Activated T-cell treated with anti-CD3 and anti-CD28 coated beads for 1 hour (primary cell): ENCODE data around the gene AJM1.
A peak's percentile ranks its signal among the peaks of the same experiment; 100 is the strongest.

Source experiments
- DNase-seq: peaks from one replicate; pipeline ENCODE4 v3.0.0-alpha.2; 2020; ENCODE audit warnings: low read depth

The AJM1 gene

DNA sequence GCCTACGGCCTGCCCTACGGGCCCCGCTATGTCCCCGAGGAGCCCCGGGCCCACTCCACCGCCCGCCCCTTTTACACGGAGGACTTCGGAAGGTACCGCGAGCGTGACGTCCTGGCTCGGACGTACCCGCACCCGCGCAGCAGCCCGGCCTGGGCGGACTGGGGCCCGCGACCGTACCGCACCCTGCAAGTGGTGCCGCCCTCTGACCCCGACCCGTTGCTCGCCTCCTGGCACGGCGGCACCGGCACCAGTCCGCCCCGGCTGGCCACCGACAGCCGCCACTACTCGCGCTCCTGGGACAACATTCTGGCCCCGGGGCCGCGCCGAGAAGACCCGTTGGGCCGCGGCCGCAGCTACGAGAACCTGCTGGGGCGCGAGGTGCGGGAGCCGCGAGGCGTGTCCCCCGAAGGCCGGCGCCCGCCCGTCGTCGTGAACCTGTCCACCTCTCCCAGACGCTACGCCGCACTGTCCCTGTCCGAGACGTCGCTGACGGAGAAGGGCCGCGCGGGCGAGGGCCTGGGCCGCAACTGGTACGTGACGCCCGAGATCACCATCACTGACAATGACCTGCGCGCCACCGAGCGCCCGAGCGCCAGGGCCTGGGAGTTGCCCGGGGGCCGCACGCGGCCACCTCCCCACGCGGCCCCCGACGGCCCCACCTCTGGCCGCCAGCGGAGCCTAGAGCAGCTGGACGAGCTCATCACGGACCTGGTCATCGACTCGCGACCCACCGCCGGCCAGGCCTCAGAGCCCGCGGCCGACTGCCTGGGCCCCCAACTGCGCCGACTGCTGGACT lies 3.4 kb downstream of the AJM1 start:
- no peak for DNase-seq

DNA sequence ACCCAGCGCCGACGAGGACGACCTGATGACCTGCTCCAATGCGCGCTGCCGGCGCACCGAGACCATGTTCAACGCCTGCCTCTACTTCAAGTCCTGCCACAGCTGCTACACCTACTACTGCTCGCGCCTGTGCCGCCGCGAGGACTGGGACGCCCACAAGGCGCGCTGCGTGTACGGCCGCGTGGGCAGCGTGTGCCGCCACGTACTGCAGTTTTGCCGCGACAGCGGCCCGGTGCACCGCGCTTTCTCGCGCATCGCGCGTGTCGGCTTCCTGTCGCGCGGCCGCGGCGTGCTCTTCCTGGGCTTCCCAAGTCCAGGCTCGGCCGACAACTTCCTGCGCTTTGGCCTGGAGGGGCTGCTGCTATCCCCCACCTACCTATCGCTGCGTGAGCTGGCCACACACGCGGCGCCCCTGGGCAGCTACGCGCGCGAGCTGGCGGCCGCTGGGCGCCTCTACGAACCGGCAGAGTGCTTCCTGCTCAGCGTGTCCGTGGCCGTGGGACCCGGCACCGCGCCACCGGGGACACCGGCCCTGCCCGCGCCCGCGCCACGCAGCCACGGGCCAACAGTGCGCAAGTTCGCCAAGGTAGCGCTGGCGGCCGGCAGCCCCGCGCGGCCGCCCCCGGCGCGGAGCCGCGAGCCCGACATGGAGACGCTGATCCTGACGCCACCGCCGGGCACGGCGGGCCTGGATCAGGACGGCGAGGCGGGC lies 4.3 kb downstream of the AJM1 start:
- DNase-seq: no peak

DNA sequence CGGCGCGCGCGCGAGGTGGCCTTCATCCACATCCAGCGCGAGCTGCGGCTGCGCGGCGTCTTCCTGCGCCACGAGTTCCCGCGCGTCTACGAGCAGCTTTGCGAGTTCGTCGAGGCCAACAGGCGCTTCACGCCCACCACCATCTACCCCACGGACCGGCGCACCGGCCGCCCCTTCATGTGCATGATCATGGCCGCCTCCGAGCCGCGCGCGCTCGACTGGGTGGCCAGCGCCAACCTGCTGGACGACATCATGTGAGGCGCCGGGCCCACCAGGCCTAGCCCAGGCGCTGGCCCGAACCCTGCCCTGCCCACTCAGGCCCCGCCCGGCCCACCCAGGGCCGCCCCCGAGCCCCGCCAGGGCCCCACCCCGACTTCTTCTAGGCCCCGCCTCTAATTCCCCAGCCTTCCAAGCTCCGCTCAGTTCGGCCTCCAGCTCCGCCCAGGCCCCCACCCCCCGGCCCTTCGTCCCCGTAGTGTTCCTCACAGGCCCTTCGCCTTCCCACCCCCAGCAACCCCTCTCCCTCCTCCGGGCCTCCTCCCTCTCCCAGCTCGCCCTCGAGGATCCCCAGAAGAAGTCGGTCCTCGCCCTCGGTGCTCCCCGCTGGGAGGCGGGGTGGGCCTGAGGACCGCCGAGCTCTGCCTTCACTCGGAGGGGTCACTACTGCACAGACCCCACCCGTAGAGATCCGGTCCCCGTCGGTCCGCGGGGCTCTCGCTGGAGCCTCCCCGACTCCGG lies 5.0 kb downstream of the AJM1 start:
- no peak for DNase-seq

DNA sequence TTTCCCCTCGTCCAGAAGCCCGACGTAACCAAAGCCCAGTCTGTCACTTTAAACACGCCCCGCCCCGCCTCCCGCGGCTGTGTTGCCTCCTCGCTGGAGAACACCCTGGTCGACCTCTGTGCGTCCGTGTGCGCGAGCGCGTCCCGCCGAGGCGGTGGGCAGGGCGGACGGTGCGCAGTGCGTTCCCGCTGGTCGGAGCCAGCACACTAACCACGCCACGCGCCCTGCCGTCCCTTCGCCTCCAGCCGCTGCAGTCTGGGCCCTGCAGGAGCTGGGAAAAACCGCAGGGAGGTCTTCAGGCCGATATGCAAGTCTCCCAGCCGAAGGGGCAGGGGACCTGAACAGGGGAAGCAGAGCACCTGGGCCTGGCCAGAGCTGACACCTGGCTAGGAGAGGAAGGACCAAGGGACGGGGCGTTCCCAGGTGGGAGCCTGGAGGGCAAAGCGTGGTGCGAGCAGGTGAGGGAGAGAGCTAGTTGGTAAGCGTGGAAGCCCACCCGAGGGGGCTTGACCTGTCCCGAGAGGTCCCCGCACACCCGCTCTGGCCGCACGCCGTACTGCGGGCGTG lies 5.6 kb downstream of the AJM1 start:
- peak; percentile 50 for DNase-seq

DNA sequence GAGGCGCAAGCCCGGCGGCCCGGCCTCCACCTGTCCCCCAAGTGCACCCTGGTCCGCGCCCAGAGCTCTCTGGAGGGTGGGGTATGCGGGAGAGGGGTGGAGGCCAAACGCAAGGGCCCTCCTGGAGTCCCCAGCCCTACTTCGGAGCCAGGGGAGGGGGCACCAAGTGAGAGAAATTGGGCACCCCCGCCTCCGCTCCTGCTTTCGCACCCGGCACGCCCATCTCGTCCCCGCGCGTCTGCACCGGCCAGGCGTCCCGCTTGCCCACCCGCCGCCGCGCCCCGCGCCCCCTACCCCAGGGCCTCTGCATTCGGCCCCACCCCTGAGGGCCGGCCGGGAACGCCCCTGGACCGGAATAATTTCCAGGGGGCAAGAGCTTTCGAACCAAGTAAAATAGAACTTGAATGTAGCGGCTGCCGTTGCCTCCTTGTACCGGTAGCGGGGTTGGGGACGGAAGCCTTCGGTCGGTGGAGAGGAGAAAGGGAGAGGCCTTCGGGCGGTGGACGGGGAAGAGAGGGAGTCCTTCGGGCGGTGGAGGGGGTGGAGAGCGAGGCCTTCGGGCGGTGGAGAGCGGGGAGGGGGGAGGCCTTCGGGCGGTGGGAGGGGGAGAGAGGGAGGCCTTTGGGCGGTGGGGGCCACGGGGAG lies 6.2 kb downstream of the AJM1 start:
- DNase-seq: no peak

DNA sequence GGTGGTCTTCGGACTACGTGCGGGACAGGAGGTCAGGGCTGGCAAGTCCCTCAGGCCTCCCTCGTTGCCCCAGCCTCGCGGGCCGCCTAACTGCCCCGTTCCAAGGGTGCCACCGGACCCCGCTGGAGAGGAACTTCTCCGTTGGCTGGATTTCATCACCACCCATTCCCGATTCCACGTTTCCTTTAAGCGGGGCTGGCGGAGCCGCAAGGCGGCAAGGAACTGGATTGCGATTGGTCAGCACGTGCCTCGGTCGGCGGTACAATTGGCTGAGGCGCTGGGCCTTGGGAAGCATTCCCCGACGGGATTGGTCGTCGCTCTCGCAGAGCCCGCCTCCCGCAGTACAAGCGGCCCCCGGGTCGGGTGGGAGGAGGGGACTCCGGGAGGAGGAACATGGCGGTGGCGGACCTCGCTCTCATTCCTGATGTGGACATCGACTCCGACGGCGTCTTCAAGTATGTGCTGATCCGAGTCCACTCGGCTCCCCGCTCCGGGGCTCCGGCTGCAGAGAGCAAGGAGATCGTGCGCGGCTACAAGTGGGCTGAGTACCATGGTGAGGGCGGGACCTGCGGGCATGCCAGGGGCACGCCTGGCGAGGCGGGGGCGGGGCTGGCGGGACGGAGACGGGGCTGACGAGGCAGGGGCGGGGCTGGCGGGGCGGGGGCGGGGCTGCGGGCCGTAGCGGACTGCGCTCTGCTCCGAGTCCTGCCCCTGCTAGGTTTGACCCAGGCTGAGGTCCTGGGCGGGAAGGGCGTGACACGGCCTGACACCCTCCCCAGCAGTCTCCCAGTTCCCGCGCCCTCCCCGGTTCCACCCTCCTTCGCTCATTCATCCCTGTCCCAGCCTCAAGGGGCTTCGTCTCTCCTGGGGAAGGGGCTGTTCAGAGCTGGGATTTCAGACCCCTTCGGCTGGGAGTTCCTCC lies 7.0 kb downstream of the AJM1 start, which contains the start of gene PHPT1:
Gene PHPT1, plus strand, starts transcription at position 372 of the 922 bp plus-strand sequence. Its CDS starts 22 bp downstream, at position 394.
- DNase-seq: peak; percentile 92

DNA sequence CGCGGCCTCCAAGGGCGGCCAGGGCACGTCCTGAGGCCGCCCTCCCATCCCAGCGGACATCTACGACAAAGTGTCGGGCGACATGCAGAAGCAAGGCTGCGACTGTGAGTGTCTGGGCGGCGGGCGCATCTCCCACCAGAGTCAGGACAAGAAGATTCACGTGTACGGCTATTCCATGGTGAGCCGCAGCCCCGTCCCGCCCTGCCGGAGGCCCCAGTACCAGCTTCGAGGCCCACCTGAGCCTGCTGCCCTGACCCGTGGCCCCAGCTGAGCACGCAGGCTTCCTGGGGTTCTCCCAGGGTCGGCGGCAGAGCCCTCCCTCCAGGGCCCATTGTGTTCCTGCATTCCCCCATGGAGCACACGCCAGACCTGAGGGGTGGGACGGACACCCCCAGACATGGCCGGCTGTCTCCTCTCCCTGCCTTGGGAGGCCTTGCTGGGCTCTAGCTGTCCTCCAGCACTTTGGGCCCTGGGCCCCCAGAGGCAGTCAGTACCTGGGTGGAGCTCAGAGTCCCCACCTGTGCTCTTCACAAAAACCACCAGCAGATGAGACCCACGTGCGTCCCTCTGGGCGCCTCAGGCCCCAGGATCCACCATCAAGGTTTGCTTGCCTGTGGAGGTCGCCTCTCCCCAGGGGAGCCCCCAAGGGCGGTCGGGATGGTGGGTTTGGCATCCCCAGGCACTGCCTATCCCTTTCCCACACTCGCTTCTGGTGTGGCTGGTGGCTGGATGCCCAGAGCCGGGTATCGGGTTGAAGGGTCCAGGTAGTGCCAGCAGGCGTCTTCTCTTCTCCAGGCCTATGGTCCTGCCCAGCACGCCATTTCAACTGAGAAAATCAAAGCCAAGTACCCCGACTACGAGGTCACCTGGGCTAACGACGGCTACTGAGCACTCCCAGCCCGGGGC lies 7.9 kb downstream of the AJM1 start:
- no peak for DNase-seq

DNA sequence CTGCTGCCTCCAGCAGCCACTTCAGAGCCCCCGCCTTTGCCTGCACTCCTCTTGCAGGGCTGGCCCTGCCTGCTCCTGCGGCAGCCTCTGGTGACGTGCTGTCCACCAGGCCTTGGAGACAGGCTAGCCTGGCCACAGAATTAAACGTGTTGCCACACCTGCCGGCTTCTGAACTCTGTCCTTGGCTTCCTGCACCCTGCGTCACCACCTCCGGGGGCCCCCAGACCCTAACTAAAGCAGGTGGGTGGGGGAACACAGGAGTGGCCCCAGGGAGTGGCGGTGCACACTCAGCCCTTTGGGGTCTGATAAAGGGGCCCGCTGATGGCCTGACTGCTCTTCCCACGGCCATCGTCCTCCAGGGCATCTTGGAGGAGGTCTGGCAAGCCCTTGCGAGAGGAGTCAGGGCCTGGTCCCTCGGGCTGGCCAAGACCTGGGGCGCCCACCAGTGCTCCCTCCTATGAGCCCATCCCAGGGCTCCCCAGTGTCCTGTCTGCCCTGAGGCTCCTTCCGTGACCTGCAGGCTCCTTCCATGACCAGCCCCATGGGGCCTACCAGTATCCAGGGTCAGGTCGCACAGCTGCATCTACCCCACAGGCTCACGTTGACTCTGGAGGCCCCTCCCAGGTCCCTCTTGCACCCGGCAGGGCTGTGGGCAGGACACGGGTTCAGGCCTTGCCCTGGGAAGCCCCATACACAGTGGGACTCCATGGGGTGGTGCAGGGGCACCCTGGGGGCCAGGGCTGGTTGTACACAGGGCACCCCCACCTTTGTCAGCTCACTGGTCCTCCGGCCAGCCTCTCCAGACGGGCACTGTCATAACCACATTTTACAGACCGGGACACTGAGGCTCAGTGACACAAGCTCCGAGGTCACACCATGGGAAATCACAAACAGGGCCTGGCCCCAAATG lies 8.8 kb downstream of the AJM1 start:
- DNase-seq: no peak

DNA sequence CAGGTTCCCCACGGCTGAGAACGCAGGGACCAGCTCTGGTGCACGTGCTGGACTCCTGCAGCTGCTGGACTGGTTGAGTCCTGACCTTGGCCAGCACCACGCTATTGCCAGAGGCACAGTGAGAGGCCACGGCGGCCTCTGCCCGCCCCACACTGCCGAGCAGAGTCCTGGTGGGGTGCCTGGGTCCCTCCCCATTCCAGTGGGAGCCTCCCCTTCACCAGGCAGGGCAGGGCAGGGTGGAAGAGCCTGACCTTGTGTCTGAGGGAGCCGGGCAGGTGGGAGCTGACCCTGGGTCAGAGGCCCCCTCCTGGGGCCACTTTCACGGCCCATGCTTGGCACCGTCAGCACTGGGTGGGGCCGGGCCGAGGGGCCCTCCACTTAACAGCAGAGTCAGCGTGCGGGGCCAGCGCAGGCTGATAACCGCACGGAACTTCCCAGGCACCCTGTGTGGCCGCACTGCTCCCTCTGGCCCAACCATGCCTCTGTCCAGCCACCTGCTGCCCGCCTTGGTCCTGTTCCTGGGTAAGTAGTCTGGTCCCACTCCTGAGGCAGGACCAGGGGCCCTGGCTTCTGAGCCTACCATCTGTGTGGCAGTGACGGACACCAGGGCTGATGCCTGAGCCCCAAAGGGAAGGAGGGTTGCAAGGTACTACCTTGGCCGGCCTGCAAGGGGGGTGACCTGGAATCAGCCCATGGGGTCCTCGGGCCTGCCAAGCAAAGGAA lies 9.8 kb downstream of the AJM1 start, which contains the start of gene MAMDC4:
Gene MAMDC4, plus strand, starts transcription at position 406 of the 723 bp plus-strand sequence. Its CDS starts 71 bp downstream, at position 477.
- DNase-seq: no peak

DNA sequence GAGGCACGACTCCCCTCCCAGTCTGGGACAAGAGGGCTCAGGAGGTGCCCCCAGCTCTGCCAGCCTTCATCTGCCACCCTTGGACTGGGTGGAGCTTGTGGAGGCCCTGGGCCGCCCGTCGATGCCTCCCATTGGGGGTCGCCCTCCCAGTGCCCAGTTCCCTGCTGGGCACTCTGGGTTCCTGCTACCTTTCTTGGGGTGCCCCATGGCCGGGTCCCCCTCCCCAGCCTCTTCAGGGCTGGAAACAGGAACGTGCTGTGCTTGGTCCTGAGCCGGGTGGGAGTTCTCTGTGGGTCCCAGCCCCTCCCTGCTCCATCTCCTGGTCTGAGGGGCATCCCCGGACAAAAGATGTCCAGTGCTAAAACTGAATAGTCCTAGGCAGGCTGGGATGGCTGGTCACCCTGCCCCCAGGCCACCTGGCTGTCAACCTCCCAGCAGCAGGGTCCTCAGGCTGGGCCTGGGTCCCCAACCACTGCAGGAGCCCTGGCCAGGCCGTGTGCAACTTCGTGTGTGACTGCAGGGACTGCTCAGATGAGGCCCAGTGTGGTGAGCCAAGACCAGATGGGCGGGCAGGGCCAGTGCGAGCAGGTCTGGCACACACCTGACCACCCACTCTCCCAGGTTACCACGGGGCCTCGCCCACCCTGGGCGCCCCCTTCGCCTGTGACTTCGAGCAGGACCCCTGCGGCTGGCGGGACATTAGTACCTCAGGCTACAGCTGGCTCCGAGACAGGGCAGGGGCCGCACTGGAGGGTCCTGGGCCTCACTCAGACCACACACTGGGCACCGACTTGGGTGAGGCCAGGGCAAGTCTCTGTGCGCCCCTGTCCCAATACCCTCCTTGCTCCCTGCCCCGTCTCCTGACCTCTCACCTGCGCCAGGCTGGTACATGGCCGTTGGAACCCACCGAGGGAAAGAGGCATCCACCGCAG lies 10.7 kb downstream of the AJM1 start:
- DNase-seq: no peak

DNA sequence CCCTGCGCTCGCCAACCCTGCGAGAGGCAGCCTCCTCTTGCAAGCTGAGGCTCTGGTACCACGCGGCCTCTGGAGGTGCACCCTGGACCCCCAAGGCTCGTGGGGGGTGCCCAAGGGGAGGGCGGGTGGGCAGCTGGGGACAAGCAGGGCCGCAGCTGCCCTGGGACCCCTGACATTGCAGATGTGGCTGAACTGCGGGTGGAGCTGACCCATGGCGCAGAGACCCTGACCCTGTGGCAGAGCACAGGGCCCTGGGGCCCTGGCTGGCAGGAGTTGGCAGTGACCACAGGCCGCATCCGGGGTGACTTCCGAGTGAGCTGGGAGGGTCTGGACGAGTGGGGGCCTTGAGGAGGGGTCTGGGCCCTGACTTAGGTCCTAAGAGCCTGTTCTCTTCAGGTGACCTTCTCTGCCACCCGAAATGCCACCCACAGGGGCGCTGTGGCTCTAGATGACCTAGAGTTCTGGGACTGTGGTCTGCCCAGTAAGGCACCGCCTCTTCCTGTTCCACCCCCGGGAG lies 11.4 kb downstream of the AJM1 start:
- DNase-seq: no peak

DNA sequence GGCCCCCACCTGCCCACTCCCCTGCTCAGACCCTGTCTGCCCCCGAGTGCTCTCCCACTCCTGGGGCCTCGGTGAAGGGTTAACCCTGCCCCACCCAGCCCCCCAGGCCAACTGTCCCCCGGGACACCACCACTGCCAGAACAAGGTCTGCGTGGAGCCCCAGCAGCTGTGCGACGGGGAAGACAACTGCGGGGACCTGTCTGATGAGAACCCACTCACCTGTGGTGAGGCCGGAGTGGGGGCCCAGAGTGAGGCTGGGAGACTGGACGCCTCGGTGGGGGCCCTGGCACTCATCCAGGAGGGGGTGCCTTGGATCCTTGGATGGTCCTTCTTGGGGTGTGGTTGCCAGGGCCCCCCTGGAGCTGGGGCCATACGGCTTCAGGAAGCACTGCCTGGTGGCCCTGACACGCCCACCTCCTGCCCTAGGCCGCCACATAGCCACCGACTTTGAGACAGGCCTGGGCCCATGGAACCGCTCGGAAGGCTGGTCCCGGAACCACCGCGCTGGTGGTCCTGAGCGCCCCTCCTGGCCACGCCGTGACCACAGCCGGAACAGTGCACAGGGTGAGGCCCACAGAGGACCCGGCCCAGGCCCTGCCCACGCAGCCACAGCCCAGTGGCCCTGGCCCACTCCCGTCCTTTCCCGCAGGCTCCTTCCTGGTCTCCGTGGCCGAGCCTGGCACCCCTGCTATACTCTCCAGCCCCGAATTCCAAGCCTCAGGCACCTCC lies 12.0 kb downstream of the AJM1 start:
- no peak for DNase-seq

DNA sequence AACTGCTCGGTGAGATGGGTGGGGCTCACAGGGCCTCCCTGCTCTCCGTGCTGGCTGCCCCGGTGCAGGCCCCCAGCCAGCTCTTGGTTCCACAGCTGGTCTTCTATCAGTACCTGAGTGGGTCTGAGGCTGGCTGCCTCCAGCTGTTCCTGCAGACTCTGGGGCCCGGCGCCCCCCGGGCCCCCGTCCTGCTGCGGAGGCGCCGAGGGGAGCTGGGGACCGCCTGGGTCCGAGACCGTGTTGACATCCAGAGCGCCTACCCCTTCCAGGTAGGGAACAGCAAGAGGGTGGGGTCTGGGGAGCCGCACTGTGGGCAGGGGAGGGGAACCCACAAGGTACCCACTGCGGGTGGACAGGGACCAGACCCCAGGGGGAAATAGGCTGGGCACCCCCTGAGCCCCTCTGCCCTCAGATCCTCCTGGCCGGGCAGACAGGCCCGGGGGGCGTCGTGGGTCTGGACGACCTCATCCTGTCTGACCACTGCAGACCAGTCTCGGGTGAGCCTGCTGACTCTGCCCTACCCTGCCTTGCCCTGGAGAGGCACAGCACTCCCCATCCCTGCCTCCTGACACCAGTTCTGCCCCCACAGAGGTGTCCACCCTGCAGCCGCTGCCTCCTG lies 12.7 kb downstream of the AJM1 start:
- no peak for DNase-seq

DNA sequence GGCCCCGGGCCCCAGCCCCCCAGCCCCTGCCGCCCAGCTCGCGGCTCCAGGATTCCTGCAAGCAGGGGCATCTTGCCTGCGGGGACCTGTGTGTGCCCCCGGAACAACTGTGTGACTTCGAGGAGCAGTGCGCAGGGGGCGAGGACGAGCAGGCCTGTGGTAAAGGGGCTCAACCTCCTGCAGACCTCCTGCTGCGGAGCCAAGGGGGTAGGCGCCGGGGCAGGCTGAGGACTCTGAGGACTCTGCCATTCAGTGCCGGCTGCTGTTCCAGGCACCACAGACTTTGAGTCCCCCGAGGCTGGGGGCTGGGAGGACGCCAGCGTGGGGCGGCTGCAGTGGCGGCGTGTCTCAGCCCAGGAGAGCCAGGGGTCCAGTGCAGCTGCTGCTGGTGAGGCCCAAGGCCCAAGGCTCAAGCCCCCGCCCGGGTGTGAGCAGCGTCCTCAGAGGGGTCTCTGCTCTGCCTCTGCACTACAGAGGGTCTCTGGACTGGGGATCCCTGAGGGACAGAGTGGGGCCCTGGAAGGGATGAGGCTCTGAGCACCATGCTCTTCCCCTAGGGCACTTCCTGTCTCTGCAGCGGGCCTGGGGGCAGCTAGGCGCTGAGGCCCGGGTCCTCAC lies 13.3 kb downstream of the AJM1 start:
- no peak for DNase-seq

DNA sequence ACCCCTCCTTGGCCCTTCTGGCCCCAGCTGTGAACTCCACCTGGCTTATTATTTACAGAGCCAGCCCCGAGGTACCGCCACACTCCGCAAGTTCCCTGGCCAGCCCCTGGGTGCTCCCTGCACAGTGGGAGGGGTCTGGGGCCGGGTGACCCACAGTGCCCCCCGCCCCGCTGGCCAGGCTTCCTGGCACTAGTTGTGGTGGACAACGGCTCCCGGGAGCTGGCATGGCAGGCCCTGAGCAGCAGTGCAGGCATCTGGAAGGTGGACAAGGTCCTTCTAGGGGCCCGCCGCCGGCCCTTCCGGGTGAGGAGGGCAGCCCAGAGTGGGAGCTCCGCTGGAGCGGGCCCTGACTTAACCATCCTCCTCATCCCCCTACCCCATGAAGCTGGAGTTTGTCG lies 13.8 kb downstream of the AJM1 start:
- no peak for DNase-seq
